Measurements from ENCODE around the gene NLGN1.

NLGN1 gene

GRCh38 chr3:173650596-173650995 is 253.1 kb downstream of the NLGN1 start:
- no peak for DNase-seq

- DNase-seq: no peak
Observed at GRCh38 chr3:173652093-173652492, 254.5 kb downstream of the NLGN1 start.

- DNase-seq: peak; percentile 3
Observed at GRCh38 chr3:173653781-173654180, 256.2 kb downstream of the NLGN1 start.

- peak; percentile 75 for DNase-seq
Observed at GRCh38 chr3:173659972-173660371, 262.4 kb downstream of the NLGN1 start.

- DNase-seq: no peak
Observed at GRCh38 chr3:173660645-173661299, 263.2 kb downstream of the NLGN1 start.

- DNase-seq: no peak
Observed at GRCh38 chr3:173663696-173664111, 266.2 kb downstream of the NLGN1 start.

- no peak for DNase-seq
Observed at GRCh38 chr3:173676094-173676493, 278.6 kb downstream of the NLGN1 start.

- no peak for DNase-seq
Observed at GRCh38 chr3:173681188-173681678, 283.7 kb downstream of the NLGN1 start.

GRCh38 chr3:173685456-173685855 is 287.9 kb downstream of the NLGN1 start:
- DNase-seq: no peak

GRCh38 chr3:173688216-173688842 is 290.8 kb downstream of the NLGN1 start:
- DNase-seq: no peak

GRCh38 chr3:173690542-173691180 is 293.1 kb downstream of the NLGN1 start:
- no peak for DNase-seq

- DNase-seq: no peak
Observed at GRCh38 chr3:173699353-173699752, 301.8 kb downstream of the NLGN1 start.

- no peak for DNase-seq
Observed at GRCh38 chr3:173700336-173700735, 302.8 kb downstream of the NLGN1 start.

GRCh38 chr3:173702561-173702960 is 305.0 kb downstream of the NLGN1 start:
- no peak for DNase-seq

- DNase-seq: no peak
Observed at GRCh38 chr3:173703771-173704170, 306.2 kb downstream of the NLGN1 start.

- no peak for DNase-seq
Observed at GRCh38 chr3:173706630-173707029, 309.1 kb downstream of the NLGN1 start.

- DNase-seq: no peak
Observed at GRCh38 chr3:173708191-173708590, 310.6 kb downstream of the NLGN1 start.

- DNase-seq: no peak
Observed at GRCh38 chr3:173709026-173709425, 311.5 kb downstream of the NLGN1 start.

GRCh38 chr3:173711619-173712018 is 314.1 kb downstream of the NLGN1 start:
- no peak for DNase-seq

GRCh38 chr3:173719585-173719984 is 322.0 kb downstream of the NLGN1 start:
- no peak for DNase-seq

- DNase-seq: peak; percentile 15
Observed at GRCh38 chr3:173725507-173725906, 328.0 kb downstream of the NLGN1 start.

GRCh38 chr3:173730391-173730790 is 332.8 kb downstream of the NLGN1 start:
- no peak for DNase-seq

- DNase-seq: no peak
Observed at GRCh38 chr3:173732237-173732636, 334.7 kb downstream of the NLGN1 start.

- peak; percentile 56 for DNase-seq
Observed at GRCh38 chr3:173733029-173733652, 335.6 kb downstream of the NLGN1 start.

Data from OCI-M1 (cell line).